Neuronal stem cell (in vitro differentiated cells): ENCODE results near the gene GASK1A.

ENCODE experiments used
- DNase-seq: peaks from one replicate; pipeline ENCODE4 v3.0.0-alpha.2; 2013; ENCODE audit warnings: low spot score
- H2AFZ ChIP-seq: one replicate; pipeline ENCODE4 v1.6.1; 2013; ENCODE audit warnings: mild to moderate bottlenecking, low read length, inconsistent platforms
- H2AK5ac ChIP-seq: 2 replicates; pipeline ENCODE4 v1.6.1; 2013; ENCODE audit warnings: low read depth, mild to moderate bottlenecking, inconsistent platforms, low read length, moderate library complexity, mixed read lengths
- H2BK120ac ChIP-seq: 2 replicates; pipeline ENCODE4 v1.6.1; 2013; ENCODE audit warnings: low read depth, mild to moderate bottlenecking, inconsistent platforms, low read length, moderate library complexity, mixed read lengths
- H2BK12ac ChIP-seq: one replicate; pipeline ENCODE4 v1.6.1; 2013; ENCODE audit warnings: low read length, inconsistent platforms
- H2BK15ac ChIP-seq: 2 replicates; pipeline ENCODE4 v1.6.1; 2013; ENCODE audit warnings: mild to moderate bottlenecking, low read length, inconsistent platforms, mixed read lengths
- H2BK5ac ChIP-seq: one replicate; pipeline ENCODE4 v1.6.1; 2013; ENCODE audit warnings: inconsistent platforms, mild to moderate bottlenecking, low read length, moderate library complexity
- H3K14ac ChIP-seq: one replicate; pipeline ENCODE4 v1.6.1; 2013; ENCODE audit warnings: low read length, inconsistent platforms
- H3K18ac ChIP-seq: 2 replicates; pipeline ENCODE4 v1.6.1; 2013; ENCODE audit warnings: low read length, inconsistent platforms
- H3K23ac ChIP-seq: 2 replicates; pipeline ENCODE4 v1.6.1; 2013; ENCODE audit warnings: low read depth, mild to moderate bottlenecking, mixed read lengths, low read length, inconsistent platforms; ENCODE audit not compliant: poor library complexity
- H3K27ac ChIP-seq: replicated peaks from 3 replicates; pipeline ENCODE4 v1.5.1; 2013; ENCODE audit warnings: low read length, inconsistent platforms
- H3K27me3 ChIP-seq, 3 experiments: 2 replicates each; pipeline ENCODE4 v1.6.1; 2013; ENCODE audit warnings: low read length in 3 of 3, mild to moderate bottlenecking in 2 of 3, inconsistent platforms in 1 of 3, low read depth in 1 of 3, mixed read lengths in 1 of 3, moderate library complexity in 1 of 3; ENCODE audit not compliant: control insufficient read depth in 3 of 3, insufficient read depth in 3 of 3
- H3K36me3 ChIP-seq, 2 donors: replicated peaks in 1 of 2; 2 replicates each; pipeline ENCODE4 v1.6.1; 2013; ENCODE audit warnings: low read length in 2 of 2; ENCODE audit not compliant: control insufficient read depth in 2 of 2, insufficient read depth in 2 of 2
- H3K4ac ChIP-seq: 2 replicates; pipeline ENCODE4 v1.6.1; 2013; ENCODE audit warnings: inconsistent platforms, mild to moderate bottlenecking, low read length, moderate library complexity
- H3K4me1 ChIP-seq, 2 donors: 1 replicate in 1 of 2; 2 replicates in 1 of 2; pipeline ENCODE4 v1.6.1; 2013; ENCODE audit warnings: low read length in 2 of 2, low read depth in 1 of 2; ENCODE audit not compliant: control insufficient read depth in 2 of 2, insufficient read depth in 1 of 2
- H3K4me2 ChIP-seq: one replicate; pipeline ENCODE4 v1.6.1; 2013; ENCODE audit warnings: mild to moderate bottlenecking, low read length, inconsistent platforms; ENCODE audit not compliant: insufficient read depth, poor library complexity, severe bottlenecking
- H3K4me3 ChIP-seq, 2 donors: 2 replicates each; pipeline ENCODE4 v1.5.1; 2013; ENCODE audit warnings: low read length in 2 of 2, mild to moderate bottlenecking in 2 of 2, inconsistent platforms in 1 of 2, moderate library complexity in 1 of 2
- H3K79me1 ChIP-seq: one replicate; pipeline ENCODE4 v1.6.1; 2013; ENCODE audit warnings: low read depth, mild to moderate bottlenecking, inconsistent platforms, low read length, moderate library complexity
- H3K9ac ChIP-seq: one replicate; pipeline ENCODE4 v1.6.1; 2013; ENCODE audit warnings: mild to moderate bottlenecking, low read depth, low read length, inconsistent platforms; ENCODE audit not compliant: poor library complexity
- H3K9me3 ChIP-seq, 2 donors: replicated peaks in 1 of 2; 2 replicates each; pipeline versions ENCODE3 to v1.6.1; 2013; ENCODE audit warnings: low read length in 2 of 2, mild to moderate bottlenecking in 2 of 2, inconsistent platforms in 1 of 2, low read depth in 1 of 2, mixed read lengths in 1 of 2, moderate library complexity in 1 of 2; ENCODE audit not compliant: control insufficient read depth in 2 of 2, insufficient read depth in 1 of 2
- H4K8ac ChIP-seq: one replicate; pipeline ENCODE4 v1.6.1; 2013; ENCODE audit warnings: low read depth, mild to moderate bottlenecking, inconsistent platforms, low read length, moderate library complexity
- H4K91ac ChIP-seq: one replicate; pipeline ENCODE4 v1.6.1; 2013; ENCODE audit warnings: low read length, low read depth, mild to moderate bottlenecking, inconsistent platforms; ENCODE audit not compliant: poor library complexity
- WGBS, 2 donors: extraction: QIAGEN DNeasy Blood & Tissue Kit; methylation state at CpG; one replicate each; pipeline ENCODE4 v1.1.7; 2013; ENCODE audit warnings: missing lambda C conversion rate in 2 of 2, mixed read lengths in 1 of 2; ENCODE audit not compliant: insufficient read length in 2 of 2, insufficient replicate concordance in 1 of 2; ENCODE audit errors: extremely low coverage in 2 of 2; 5-methylcytosine and 5-hydroxymethylcytosine counted together

GASK1A gene

DNA sequence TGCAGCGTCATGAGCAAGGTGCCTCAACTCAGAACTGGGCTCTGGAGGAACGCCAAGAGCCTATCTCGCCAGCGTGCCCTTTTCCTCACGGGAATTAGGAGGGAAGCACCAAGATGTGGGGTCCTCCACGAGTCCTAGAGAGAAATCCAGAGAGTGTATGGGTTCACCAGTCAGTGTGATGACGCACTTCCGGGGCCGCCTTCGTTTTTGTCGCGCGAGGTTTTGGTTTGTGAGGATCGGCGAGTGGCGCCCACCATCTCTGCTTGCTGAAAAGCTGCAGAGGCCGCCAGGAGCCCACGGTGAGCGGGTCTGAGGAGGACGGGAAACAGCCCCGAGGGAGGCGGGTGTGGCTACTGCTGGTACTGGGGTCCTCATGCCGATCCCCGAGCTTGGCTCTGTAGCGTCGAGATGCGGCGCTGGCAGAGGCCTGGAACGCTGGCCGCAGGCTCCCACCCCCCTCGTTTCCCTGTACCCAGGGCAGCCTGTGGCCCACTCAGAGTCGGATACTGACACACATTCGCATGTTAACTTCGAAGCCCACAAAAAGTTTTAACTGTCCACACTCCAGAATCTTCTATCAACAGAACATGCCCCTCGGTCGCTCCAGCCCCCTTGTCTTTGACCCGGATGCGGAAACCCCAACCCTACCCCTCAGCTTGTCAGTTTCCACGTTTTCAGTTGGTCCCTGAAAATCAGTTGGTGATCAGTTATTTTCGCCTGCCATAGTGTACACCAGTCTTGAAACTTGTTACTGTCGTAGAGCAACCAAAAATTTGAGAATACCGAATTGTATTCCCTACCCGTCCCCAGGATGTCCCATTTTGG is 42.7 kb upstream of the GASK1A start:
- Histone ChIP-seq H4K91ac (no peak overlapping the region), H3K14ac (no peak overlapping the region), H2BK120ac (no peak overlapping the region), H2BK15ac (no peak overlapping the region), H4K8ac (no peak overlapping the region), H2BK5ac (no peak overlapping the region), H3K36me3 (no peaks in the 10 kb centered on the region), H3K4ac (no peak overlapping the region), H3K79me1 (no peaks in the 10 kb centered on the region), H3K4me3 (no peak overlapping the region), H3K9ac (no peak overlapping the region), H2AK5ac (no peak overlapping the region), H3K4me1 (no peaks in the 10 kb centered on the region), H2AFZ (no peak overlapping the region), H3K18ac (peak overlapping the region; percentile 58), H2BK12ac (no peak overlapping the region), H3K27ac (no peak overlapping the region), H3K27me3 (no peaks in the 10 kb centered on the region), H3K23ac (no peak overlapping the region), H3K9me3 (no peaks in the 10 kb centered on the region), H3K4me2 (no peak overlapping the region)
- DNase-seq = no peak
- no CpG with 5 or more reads among the region's 43 CpGs for WGBS, 2 donors

DNA sequence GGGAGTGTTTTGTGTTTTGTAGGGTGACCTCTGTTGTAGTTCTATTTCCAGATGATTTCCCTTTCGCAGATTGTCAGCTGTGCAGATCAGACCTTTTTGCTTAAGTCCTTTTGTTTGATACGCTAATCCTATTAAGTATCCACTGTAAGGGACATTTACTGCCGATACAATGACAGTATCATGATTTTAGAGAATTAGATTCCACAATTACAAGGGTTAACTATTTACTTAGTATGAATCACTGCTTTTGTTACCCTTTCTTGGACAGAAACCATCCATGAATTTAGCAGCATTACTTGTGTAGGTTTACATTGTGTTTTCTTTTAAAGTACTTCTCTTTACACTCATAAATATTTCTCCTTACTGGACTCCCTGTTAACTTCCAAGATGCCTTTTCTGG is 41.8 kb upstream of the GASK1A start:
- H3K27me3 ChIP-seq = no peaks in the 10 kb centered on the region
- H3K27ac ChIP-seq = no peak overlapping the region
- no peak overlapping the region for H3K4ac ChIP-seq
- no peak for DNase-seq
- no peak overlapping the region for H3K4me3 ChIP-seq
- H2BK12ac ChIP-seq = no peak overlapping the region
- no peaks in the 10 kb centered on the region for H3K4me1 ChIP-seq
- H3K79me1 ChIP-seq = no peaks in the 10 kb centered on the region
- H2BK15ac ChIP-seq = no peak overlapping the region
- H2AFZ ChIP-seq = no peak overlapping the region
- no peak overlapping the region for H4K8ac ChIP-seq
- H3K36me3 ChIP-seq = no peaks in the 10 kb centered on the region
- H3K9ac ChIP-seq = no peak overlapping the region
- no peak overlapping the region for H2AK5ac ChIP-seq
- no peak overlapping the region for H3K23ac ChIP-seq
- no peak overlapping the region for H2BK120ac ChIP-seq
- no peaks in the 10 kb centered on the region for H3K9me3 ChIP-seq
- no peak overlapping the region for H3K14ac ChIP-seq
- no peak overlapping the region for H2BK5ac ChIP-seq
- no CpG with 5 or more reads among the region's 3 CpGs for WGBS, 2 donors
- H4K91ac ChIP-seq = no peak overlapping the region
- H3K18ac ChIP-seq = no peak overlapping the region
- no peak overlapping the region for H3K4me2 ChIP-seq

DNA sequence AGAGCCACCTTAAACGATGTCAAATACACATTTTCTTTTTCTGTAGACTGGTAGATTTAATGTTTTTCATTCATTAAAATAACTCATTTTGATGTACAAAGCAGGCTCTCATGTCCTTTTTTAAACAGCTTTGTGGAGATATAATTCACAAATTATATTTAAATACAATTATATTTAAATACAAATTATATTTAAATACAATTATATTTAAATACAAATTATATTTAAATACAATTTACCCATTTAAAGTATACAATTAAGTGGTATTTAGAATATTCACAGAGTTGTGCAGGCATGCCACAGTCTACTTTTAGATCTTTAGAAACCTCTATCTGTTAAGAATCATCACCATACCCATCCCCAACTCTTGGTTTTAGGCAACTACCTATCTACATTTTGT is 36.4 kb upstream of the GASK1A start:
- Histone ChIP-seq H3K36me3 (no peaks in the 10 kb centered on the region), H3K9ac (no peak overlapping the region), H3K4me3 (no peak overlapping the region), H4K91ac (no peak overlapping the region), H3K27me3 (peaks cover 0 to 4% (median 0%) of the 10 kb centered on the region in 3 experiments), H2BK5ac (no peak overlapping the region), H2BK12ac (no peak overlapping the region), H3K79me1 (no peaks in the 10 kb centered on the region), H2AFZ (no peak overlapping the region), H3K4ac (no peak overlapping the region), H2BK15ac (no peak overlapping the region), H3K4me2 (no peak overlapping the region), H2BK120ac (no peak overlapping the region), H2AK5ac (no peak overlapping the region), H3K18ac (no peak overlapping the region), H4K8ac (no peak overlapping the region), H3K4me1 (no peaks in the 10 kb centered on the region), H3K27ac (no peak overlapping the region), H3K14ac (no peak overlapping the region), H3K9me3 (no peaks in the 10 kb centered on the region), H3K23ac (no peak overlapping the region)
- DNase-seq = no peak
- WGBS, 2 donors = no CpG with 5 or more reads among the region's 1 CpG

DNA sequence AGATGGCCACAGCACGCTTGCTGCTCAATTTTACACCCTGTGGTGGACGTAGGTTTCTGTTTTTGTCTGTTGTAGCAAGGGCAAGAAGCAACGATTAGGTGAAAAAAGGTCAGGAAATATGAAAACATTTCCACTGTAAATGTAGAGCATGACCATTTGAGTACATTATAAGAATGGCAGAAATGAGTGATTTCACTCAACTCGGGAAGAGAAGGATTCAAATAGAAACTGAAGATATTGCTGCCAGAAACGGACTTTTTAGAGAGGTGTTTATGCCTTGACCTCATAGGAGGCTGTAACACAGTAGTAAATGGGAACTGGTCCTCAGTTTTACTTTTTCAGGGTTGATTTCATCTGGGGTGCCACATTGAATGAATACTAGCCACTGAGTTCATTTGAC is 33.1 kb upstream of the GASK1A start:
- H2BK12ac ChIP-seq = no peak overlapping the region
- H2AFZ ChIP-seq = no peak overlapping the region
- H3K14ac ChIP-seq = no peak overlapping the region
- no peak overlapping the region for H2AK5ac ChIP-seq
- no peak overlapping the region for H4K91ac ChIP-seq
- no peak overlapping the region for H2BK120ac ChIP-seq
- H2BK15ac ChIP-seq = no peak overlapping the region
- no peak overlapping the region for H3K9ac ChIP-seq
- no peaks in the 10 kb centered on the region for H3K36me3 ChIP-seq
- peaks cover 0 to 7% (median 0%) of the 10 kb centered on the region in 3 experiments for H3K27me3 ChIP-seq
- H3K9me3 ChIP-seq = no peaks in the 10 kb centered on the region
- DNase-seq = no peak
- no peak overlapping the region for H4K8ac ChIP-seq
- H3K79me1 ChIP-seq = no peaks in the 10 kb centered on the region
- no peak overlapping the region for H3K27ac ChIP-seq
- H3K4me2 ChIP-seq = no peak overlapping the region
- H3K4me3 ChIP-seq = no peak overlapping the region
- no peak overlapping the region for H3K23ac ChIP-seq
- no peak overlapping the region for H2BK5ac ChIP-seq
- H3K18ac ChIP-seq = no peak overlapping the region
- WGBS, 2 donors = no CpG with 5 or more reads among the region's 5 CpGs
- H3K4ac ChIP-seq = no peak overlapping the region
- H3K4me1 ChIP-seq = no peaks in the 10 kb centered on the region
